HG03196 (cell line): ENCODE data around the gene KRTAP8-1.

ENCODE experiments used
- ATAC-seq: cut with Tn5 transposase; IDR thresholded peaks from one replicate; pipeline ENCODE4 v1.9.1; 2021; ENCODE audit not compliant: unreplicated experiment

The KRTAP8-1 gene

GRCh38 chr21:30813174-30813573 is at the start of gene KRTAP8-1:
TSS of gene KRTAP8-1 (minus strand) at chr21:30813274. CDS start at chr21:30813220, 54 bp downstream.
- ATAC-seq, result no peak

GRCh38 chr21:30847627-30848500 is 34.8 kb upstream of the KRTAP8-1 start:
- ATAC-seq, result no peak

GRCh38 chr21:30842990-30843389 is 29.9 kb upstream of the KRTAP8-1 start:
- no peak for ATAC-seq

GRCh38 chr21:30839304-30839703 is 26.2 kb upstream of the KRTAP8-1 start:
- ATAC-seq, result no peak

GRCh38 chr21:30838536-30838935 is 25.5 kb upstream of the KRTAP8-1 start:
- no peak for ATAC-seq

GRCh38 chr21:30831194-30831765 is 18.2 kb upstream of the KRTAP8-1 start:
- ATAC-seq, result no peak

- ATAC-seq, result no peak
Measured at GRCh38 chr21:30829659-30830058, 16.6 kb upstream of the KRTAP8-1 start, which contains the start of gene KRTAP7-1. TSS of gene KRTAP7-1 (minus strand) at chr21:30829759. CDS start at chr21:30829698, 61 bp downstream.

GRCh38 chr21:30818837-30819610 is 6.0 kb upstream of the KRTAP8-1 start:
- no peak for ATAC-seq

GRCh38 chr21:30800605-30801004 is 12.5 kb downstream of the KRTAP8-1 start:
- no peak for ATAC-seq

- no peak for ATAC-seq
Measured at GRCh38 chr21:30793581-30794314, 19.3 kb downstream of the KRTAP8-1 start.

- ATAC-seq, result no peak
Measured at GRCh38 chr21:30779249-30779648, 33.8 kb downstream of the KRTAP8-1 start.

GRCh38 chr21:30769724-30770431 is 43.2 kb downstream of the KRTAP8-1 start:
- ATAC-seq, result no peak
